ENCODE results near the gene LCE1A. TPM values are rescaled to one million over a fixed set of nuclear protein-coding genes. Genes with fewer than 3 reads are reported as not detected.

LCE1A gene, protein sequence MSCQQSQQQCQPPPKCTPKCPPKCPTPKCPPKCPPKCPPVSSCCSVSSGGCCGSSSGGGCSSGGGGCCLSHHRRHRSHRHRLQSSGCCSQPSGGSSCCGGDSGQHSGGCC
- total RNA-seq, result not detected
- long read RNA-seq, donor 1, result 0 reads
- long read RNA-seq, donor 2, result 0 reads

GRCh38 chr1:152827173-152827572 lies at the start of gene LCE1A:
Gene LCE1A (plus strand): TSS chr1:152827473. CDS start chr1:152827473, 0 bp downstream.
- Histone ChIP-seq H3K4me1 (ENCODE audit: low read depth) (no peaks in the 10 kb centered on the region), H3K9me3 (no peaks in the 10 kb centered on the region), H3K4me3 (no peak within 1 kb of the TSS), H3K36me3 (ENCODE audit: low read depth) (no peaks in the 10 kb centered on the region)
- no peak for ATAC-seq
- TF ChIP-seq, protein P1, sequence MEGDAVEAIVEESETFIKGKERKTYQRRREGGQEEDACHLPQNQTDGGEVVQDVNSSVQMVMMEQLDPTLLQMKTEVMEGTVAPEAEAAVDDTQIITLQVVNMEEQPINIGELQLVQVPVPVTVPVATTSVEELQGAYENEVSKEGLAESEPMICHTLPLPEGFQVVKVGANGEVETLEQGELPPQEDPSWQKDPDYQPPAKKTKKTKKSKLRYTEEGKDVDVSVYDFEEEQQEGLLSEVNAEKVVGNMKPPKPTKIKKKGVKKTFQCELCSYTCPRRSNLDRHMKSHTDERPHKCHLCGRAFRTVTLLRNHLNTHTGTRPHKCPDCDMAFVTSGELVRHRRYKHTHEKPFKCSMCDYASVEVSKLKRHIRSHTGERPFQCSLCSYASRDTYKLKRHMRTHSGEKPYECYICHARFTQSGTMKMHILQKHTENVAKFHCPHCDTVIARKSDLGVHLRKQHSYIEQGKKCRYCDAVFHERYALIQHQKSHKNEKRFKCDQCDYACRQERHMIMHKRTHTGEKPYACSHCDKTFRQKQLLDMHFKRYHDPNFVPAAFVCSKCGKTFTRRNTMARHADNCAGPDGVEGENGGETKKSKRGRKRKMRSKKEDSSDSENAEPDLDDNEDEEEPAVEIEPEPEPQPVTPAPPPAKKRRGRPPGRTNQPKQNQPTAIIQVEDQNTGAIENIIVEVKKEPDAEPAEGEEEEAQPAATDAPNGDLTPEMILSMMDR (IDR thresholded peaks at IDR 0.05), result no peak
- no peak for DNase-seq
- intact Hi-C loops (cut with DNase I, micrococcal nuclease), result no loop called here

- no peak overlapping the region for H3K4me3 ChIP-seq
- H3K4me1 ChIP-seq (ENCODE audit: low read depth), result no peaks in the 10 kb centered on the region
- TF ChIP-seq, protein P1 (IDR thresholded peaks at IDR 0.05), result no peak
- intact Hi-C loops (cut with DNase I, micrococcal nuclease), result no loop called here
- no peaks in the 10 kb centered on the region for H3K36me3 ChIP-seq (ENCODE audit: low read depth)
- DNase-seq (peak in 1 of 3 donors; percentile 6), ATAC-seq (no peak)
- H3K9me3 ChIP-seq, result no peaks in the 10 kb centered on the region
Observed at GRCh38 chr1:152777510-152778137, 49.6 kb upstream of the LCE1A start.

DNA sequence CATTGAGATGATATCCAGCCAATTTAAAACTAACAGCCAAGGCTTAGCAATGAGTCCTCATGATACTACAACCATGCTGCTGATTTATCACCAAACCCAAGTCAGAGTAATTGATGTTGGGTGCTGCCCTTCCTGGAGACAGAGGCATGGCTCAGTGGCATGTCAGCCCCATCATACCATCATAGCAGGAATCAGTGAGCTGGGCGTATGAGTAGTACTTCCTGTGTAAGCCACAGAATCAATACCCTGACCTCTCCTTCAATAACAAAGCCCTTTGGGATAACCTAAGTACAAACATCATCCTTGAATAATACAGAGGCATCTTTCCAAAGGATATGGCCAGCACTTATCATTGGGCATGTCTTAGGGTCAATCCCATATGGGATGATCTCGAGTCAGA lies 44.2 kb upstream of the LCE1A start:
- intact Hi-C loops (cut with DNase I, micrococcal nuclease), result no loop called here
- TF ChIP-seq, protein P1 (IDR thresholded peaks at IDR 0.05), result no peak

DNA sequence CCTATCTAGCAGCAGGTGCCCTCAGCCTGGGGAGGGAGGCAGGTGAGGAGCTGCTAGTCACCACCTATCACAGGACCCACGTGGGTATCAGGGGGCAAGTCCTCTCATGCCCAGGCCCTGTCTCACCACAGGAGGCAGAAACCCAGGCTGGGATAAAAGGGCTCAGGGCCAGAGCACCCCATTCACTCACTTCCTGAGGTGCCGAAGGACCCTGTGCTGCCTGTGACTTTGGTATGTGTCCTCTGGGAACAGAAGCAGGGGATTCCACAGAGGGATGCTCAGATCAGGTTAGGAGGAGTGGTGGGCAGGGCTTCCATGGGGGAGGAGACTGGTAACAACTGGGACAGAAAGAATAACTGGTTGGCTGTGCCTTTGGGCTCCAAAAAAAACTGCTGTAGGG lies 41.2 kb upstream of the LCE1A start, which contains the start of gene LCE1E:
TSS of gene LCE1E (plus strand) at position 181 of the 400 bp plus-strand sequence. CDS start 1,043 bp downstream, outside the sequence.
- H3K4me3 ChIP-seq, result no peak within 1 kb of the TSS
- H3K9me3 ChIP-seq, result no peaks in the 10 kb centered on the region
- no peaks in the 10 kb centered on the region for H3K36me3 ChIP-seq (ENCODE audit: low read depth)
- ATAC-seq (no peak), DNase-seq (no peak)
- H3K4me1 ChIP-seq (ENCODE audit: low read depth), result no peaks in the 10 kb centered on the region
- TF ChIP-seq, protein P1 (IDR thresholded peaks at IDR 0.05), result no peak
- intact Hi-C loops (cut with DNase I, micrococcal nuclease), result no loop called here

More for the DNA sequence above, 44.2 kb upstream of the LCE1A start:
- ATAC-seq, result no peak
- H3K9me3 ChIP-seq, result no peaks in the 10 kb centered on the region
- H3K4me1 ChIP-seq (ENCODE audit: low read depth), result no peaks in the 10 kb centered on the region
- no peak for DNase-seq
- no peaks in the 10 kb centered on the region for H3K36me3 ChIP-seq (ENCODE audit: low read depth)
- no peak overlapping the region for H3K4me3 ChIP-seq

DNA sequence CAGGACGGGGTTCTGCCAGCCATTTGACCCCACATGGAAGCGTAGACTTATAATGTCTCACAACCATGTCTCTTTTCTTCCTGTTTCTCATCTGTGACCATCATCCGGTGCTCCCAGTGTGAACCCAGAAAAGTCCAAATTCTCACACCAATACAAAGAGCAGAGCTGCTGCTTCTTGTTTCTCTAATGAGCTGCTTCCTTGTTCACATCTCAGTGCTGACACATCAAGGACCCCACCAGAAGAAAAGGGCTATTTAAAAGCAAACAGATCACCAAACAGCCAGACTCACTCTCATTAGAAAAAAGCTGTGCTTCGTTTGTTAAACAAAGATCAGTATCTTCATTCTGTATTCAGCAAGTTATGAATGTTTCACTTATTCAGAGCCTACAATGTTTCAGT lies 31.6 kb upstream of the LCE1A start:
- no peak for ATAC-seq
- intact Hi-C loops (cut with DNase I, micrococcal nuclease), result no loop called here
- Histone ChIP-seq H3K4me1 (ENCODE audit: low read depth) (no peaks in the 10 kb centered on the region), H3K36me3 (ENCODE audit: low read depth) (no peaks in the 10 kb centered on the region), H3K9me3 (no peaks in the 10 kb centered on the region), H3K4me3 (no peak overlapping the region)
- TF ChIP-seq, protein P1 (IDR thresholded peaks at IDR 0.05), result no peak
- no peak for DNase-seq

All from mucosa of descending colon (tissue), 3 donors.